HCT116 (cell line): ENCODE data around the gene CDH23. TPM values are rescaled to one million over a fixed set of nuclear protein-coding genes. Genes with fewer than 3 reads are reported as not detected.
A peak's percentile ranks its signal among the peaks of the same experiment; 100 is the strongest.

Experiments used
- ATAC-seq: fragments of 200-7000 bp; cut with Tn5 transposase; 2 replicates; pipeline ENCODE4 v1.9.1; 2020; ENCODE audit warnings: mild to moderate bottlenecking, moderate library complexity
- BruUV-seq: library from RNA; stranded (reverse); fragments of 400-500 nt; replicated peaks from 2 replicates; lab custom pipeline; 2021; lab: Mats Ljungman, UMichigan
- CTCF ChIA-PET: fragments of 300-600 bp; sonication (Branson Sonifier 250); formaldehyde crosslinking; loops from one replicate; lab custom pipeline; 2021; ENCODE audit warnings: antibody characterized with exemption; lab: Charles Lee
- POLR2A ChIA-PET: fragments of 300-600, 350-600 bp; sonication (Branson Sonifier 250); formaldehyde crosslinking; loops from one replicate; lab custom pipeline; 2021; ENCODE audit warnings: antibody characterized with exemption; lab: Charles Lee
- RAD21 ChIA-PET, 2 experiments: fragments of 300-600 bp; sonication (Branson Sonifier 250); formaldehyde crosslinking; loops; one replicate each; lab custom pipeline; 2023; ENCODE audit warnings: low total read pairs in 2 of 2; ENCODE audit not compliant: uncharacterized antibody in 2 of 2, unreplicated experiment in 2 of 2, low non-redundant PET in 1 of 2; lab: Charles Lee
- DNase-seq: peaks from one replicate; pipeline ENCODE4 v3.0.0-alpha.2; 2010; ENCODE audit warnings: low read depth, low spot score
- H2AFZ ChIP-seq: fragments of 200-600 bp; shearing (Covaris generic), sonication (generic); 2 replicates; pipeline ENCODE4 v1.6.1; 2017; ENCODE audit warnings: low read depth, mixed run types, mixed read lengths, antibody characterized with exemption, low read length; ENCODE audit not compliant: poor library complexity, severe bottlenecking
- H3K27ac ChIP-seq: 2 replicates; pipeline ENCODE4 v1.5.1; 2012; ENCODE audit warnings: low read depth, low read length
- H3K27me3 ChIP-seq: fragments of 200-600 bp; sonication (generic); 2 replicates; pipeline ENCODE4 v1.6.1; 2016; ENCODE audit warnings: mixed run types, low read length, mixed read lengths; ENCODE audit not compliant: insufficient read depth
- H3K36me3 ChIP-seq, 2 experiments: fragments of 200-500 bp in 1 of 2; fragments of 200-600 bp in 1 of 2; sonication (Bioruptor generic) in 1 of 2; sonication (generic) in 1 of 2; 2 replicates each; pipeline versions ENCODE4 v1.5.1 to v1.6.1; 2014 to 2016; ENCODE audit warnings: low read length in 2 of 2, inconsistent platforms in 1 of 2, mixed read lengths in 1 of 2, mixed run types in 1 of 2; ENCODE audit not compliant: insufficient read depth in 2 of 2, control insufficient read depth in 1 of 2
- H3K4me1 ChIP-seq, 2 experiments: fragments of 200-600 bp in 1 of 2; sonication (generic) in 1 of 2; 2 replicates each; pipeline versions ENCODE4 v1.5.1 to v1.6.1; 2012 to 2017; ENCODE audit warnings: low read length in 2 of 2, inconsistent platforms in 1 of 2, mild to moderate bottlenecking in 1 of 2, mixed read lengths in 1 of 2, mixed run types in 1 of 2, moderate library complexity in 1 of 2; ENCODE audit not compliant: insufficient read depth in 2 of 2, control insufficient read depth in 1 of 2
- H3K4me2 ChIP-seq: fragments of 200-600 bp; sonication (generic); 2 replicates; pipeline ENCODE4 v1.6.1; 2017; ENCODE audit warnings: mixed run types, low read length, mixed read lengths
- H3K4me3 ChIP-seq, 2 experiments: fragments of 200-600 bp in 1 of 2; sonication (generic) in 1 of 2; replicated peaks in 1 of 2; 2 replicates each; pipeline ENCODE4 v1.5.1; 2011 to 2016; ENCODE audit warnings: low read length in 2 of 2, control low read depth in 1 of 2, low read depth in 1 of 2, mild to moderate bottlenecking in 1 of 2, mixed read lengths in 1 of 2, mixed run types in 1 of 2
- H3K79me2 ChIP-seq: fragments of 200-600 bp; sonication (generic); 2 replicates; pipeline ENCODE4 v1.6.1; 2017; ENCODE audit warnings: mild to moderate bottlenecking, mixed run types, low read length, moderate library complexity, mixed read lengths; ENCODE audit not compliant: insufficient read depth
- H3K9ac ChIP-seq: fragments of 200-600 bp; sonication (generic); 2 replicates; pipeline ENCODE4 v1.6.1; 2016; ENCODE audit warnings: low read length, mixed read lengths
- H3K9me2 ChIP-seq: fragments of 200-600 bp; sonication (generic), shearing (Covaris generic); 2 replicates; pipeline ENCODE4 v1.6.1; 2017; ENCODE audit warnings: mixed run types, mild to moderate bottlenecking, moderate library complexity; ENCODE audit not compliant: insufficient read depth
- H3K9me3 ChIP-seq, 2 experiments: fragments of 200-500 bp in 1 of 2; fragments of 200-600 bp in 1 of 2; sonication (Bioruptor generic) in 1 of 2; sonication (generic) in 1 of 2; 2 replicates each; pipeline ENCODE4 v1.6.1; 2014 to 2017; ENCODE audit warnings: low read length in 2 of 2, mixed read lengths in 2 of 2, inconsistent platforms in 1 of 2, low read depth in 1 of 2, mild to moderate bottlenecking in 1 of 2, mixed run types in 1 of 2, moderate library complexity in 1 of 2; ENCODE audit not compliant: control insufficient read depth in 1 of 2, insufficient read depth in 1 of 2
- H4K20me1 ChIP-seq: fragments of 200-600 bp; sonication (generic), shearing (Covaris generic); 2 replicates; pipeline ENCODE4 v1.6.1; 2017; ENCODE audit warnings: mixed run types, mild to moderate bottlenecking, moderate library complexity; ENCODE audit not compliant: insufficient read depth
- CBX3 ChIP-seq: IDR thresholded peaks from 2 replicates; pipeline ENCODE4 v1.6.1; 2012; ENCODE audit warnings: low read depth
- ELF1 ChIP-seq: IDR thresholded peaks from 2 replicates; pipeline ENCODE4 v1.6.1; 2012; ENCODE audit warnings: low read depth, borderline replicate concordance
- FOSL1 ChIP-seq: IDR thresholded peaks from 2 replicates; pipeline ENCODE4 v1.6.1; 2012; ENCODE audit warnings: low read depth
- SRF ChIP-seq: IDR thresholded peaks from 2 replicates; pipeline ENCODE4 v1.6.1; 2012; ENCODE audit warnings: low read depth
- ZFX ChIP-seq: fragments of 450-650 bp; IDR thresholded peaks from 2 replicates; pipeline ENCODE4 v1.6.1; 2017
- intact Hi-C: fragments of 100-400 bp; cut with micrococcal nuclease; formaldehyde crosslinking; loops from 2 replicates; pipeline ENCODE4 v1.10.0; 2022
- total RNA-seq: library from RNA; stranded (reverse); gene quantifications from one replicate; pipeline ENCODE4 v1.2.1, GENCODE V29; 2021; ENCODE audit not compliant: unreplicated experiment
- TF ChIP-seq, protein P1 (sequence below): IDR thresholded peaks from 2 replicates; pipeline ENCODE4 v1.6.1; 2012; ENCODE audit warnings: low read depth

The CDH23 gene
- total RNA-seq, 1 experiment from 2014 or later = not detected

- TF ChIP-seq CBX3 (no peak), SRF (no peak)
- H3K9me2 ChIP-seq = no peaks in the 10 kb centered on the region
- H4K20me1 ChIP-seq = no peaks in the 10 kb centered on the region
- CTCF ChIA-PET = no interaction called here
- H3K79me2 ChIP-seq = no peaks in the 10 kb centered on the region
- H3K27ac ChIP-seq = no peak overlapping the region
- no peak overlapping the region for H3K4me3 ChIP-seq
- no peak overlapping the region for H2AFZ ChIP-seq
- no TSS peak for BruUV-seq
- POLR2A ChIA-PET = no interaction called here
- intact Hi-C loops = loop anchor here (10.0 kb wide), 1 partner anchor 206 kb away; no protein-coding TSS in a partner anchor
- H3K9ac ChIP-seq = no peak overlapping the region
- 0 out of 2 replicates have a peak, but pooled peaks cover 4% of the 10 kb centered on the region for H3K27me3 ChIP-seq
- DNase-seq (no peak), ATAC-seq (no peak)
- no peaks in the 10 kb centered on the region for H3K4me1 ChIP-seq
- no peaks in the 10 kb centered on the region for H3K9me3 ChIP-seq
- no peaks in the 10 kb centered on the region for H3K36me3 ChIP-seq
- no peak overlapping the region for H3K4me2 ChIP-seq
- RAD21 ChIA-PET = no interaction called here
These were observed 394.2 kb downstream of the CDH23 start for GRCh38 chr10:71790749-71791440.

DNA sequence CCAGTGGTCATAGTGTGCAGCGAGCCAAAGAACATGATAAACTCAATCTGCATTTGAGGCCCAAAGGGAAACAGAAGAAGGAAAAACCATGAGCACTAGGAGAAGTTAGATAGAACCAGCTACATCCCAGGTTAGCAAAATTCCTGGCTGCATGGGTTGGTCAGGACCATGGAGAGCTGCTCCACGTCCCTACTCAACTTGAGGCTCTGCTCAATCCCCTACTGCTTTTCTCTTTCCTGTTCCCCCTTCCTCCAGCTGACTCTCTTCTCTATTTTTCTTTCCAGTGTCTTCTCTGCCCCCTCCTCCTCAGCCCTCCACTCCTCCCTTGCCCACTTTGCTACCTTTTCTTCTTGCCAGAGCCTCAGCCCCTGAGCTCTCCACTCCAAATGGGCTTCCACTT, 398.5 kb downstream of the CDH23 start:
- H3K4me1 ChIP-seq = no peaks in the 10 kb centered on the region
- RAD21 ChIA-PET = no interaction called here
- TF ChIP-seq FOSL1 (no peak), ZFX (no peak), ELF1 (no peak)
- TF ChIP-seq, protein P1, sequence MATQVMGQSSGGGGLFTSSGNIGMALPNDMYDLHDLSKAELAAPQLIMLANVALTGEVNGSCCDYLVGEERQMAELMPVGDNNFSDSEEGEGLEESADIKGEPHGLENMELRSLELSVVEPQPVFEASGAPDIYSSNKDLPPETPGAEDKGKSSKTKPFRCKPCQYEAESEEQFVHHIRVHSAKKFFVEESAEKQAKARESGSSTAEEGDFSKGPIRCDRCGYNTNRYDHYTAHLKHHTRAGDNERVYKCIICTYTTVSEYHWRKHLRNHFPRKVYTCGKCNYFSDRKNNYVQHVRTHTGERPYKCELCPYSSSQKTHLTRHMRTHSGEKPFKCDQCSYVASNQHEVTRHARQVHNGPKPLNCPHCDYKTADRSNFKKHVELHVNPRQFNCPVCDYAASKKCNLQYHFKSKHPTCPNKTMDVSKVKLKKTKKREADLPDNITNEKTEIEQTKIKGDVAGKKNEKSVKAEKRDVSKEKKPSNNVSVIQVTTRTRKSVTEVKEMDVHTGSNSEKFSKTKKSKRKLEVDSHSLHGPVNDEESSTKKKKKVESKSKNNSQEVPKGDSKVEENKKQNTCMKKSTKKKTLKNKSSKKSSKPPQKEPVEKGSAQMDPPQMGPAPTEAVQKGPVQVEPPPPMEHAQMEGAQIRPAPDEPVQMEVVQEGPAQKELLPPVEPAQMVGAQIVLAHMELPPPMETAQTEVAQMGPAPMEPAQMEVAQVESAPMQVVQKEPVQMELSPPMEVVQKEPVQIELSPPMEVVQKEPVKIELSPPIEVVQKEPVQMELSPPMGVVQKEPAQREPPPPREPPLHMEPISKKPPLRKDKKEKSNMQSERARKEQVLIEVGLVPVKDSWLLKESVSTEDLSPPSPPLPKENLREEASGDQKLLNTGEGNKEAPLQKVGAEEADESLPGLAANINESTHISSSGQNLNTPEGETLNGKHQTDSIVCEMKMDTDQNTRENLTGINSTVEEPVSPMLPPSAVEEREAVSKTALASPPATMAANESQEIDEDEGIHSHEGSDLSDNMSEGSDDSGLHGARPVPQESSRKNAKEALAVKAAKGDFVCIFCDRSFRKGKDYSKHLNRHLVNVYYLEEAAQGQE = peak; percentile 91
- TF ChIP-seq, all 23 proteins: peak for 1
- H3K36me3 ChIP-seq = no peaks in the 10 kb centered on the region
- H3K79me2 ChIP-seq = no peaks in the 10 kb centered on the region
- no peaks in the 10 kb centered on the region for H3K9me3 ChIP-seq
- H3K27me3 ChIP-seq = 0 out of 2 replicates have a peak, but pooled peaks cover 4% of the 10 kb centered on the region
- no peak overlapping the region for H3K27ac ChIP-seq
- H3K4me2 ChIP-seq = no peak overlapping the region
- ChIA-PET CTCF (interaction anchor here (0.9 kb wide), 1 partner anchor 22 kb away, joined by 3 read pairs; no protein-coding TSS in a partner anchor), POLR2A (no interaction called here)
- H3K9me2 ChIP-seq = no peaks in the 10 kb centered on the region
- no TSS peak for BruUV-seq
- intact Hi-C loops = loop anchor here (10.0 kb wide), 1 partner anchor 210 kb away; no protein-coding TSS in a partner anchor
- ATAC-seq (no peak), DNase-seq (no peak)
- no peak overlapping the region for H3K4me3 ChIP-seq
- no peak overlapping the region for H2AFZ ChIP-seq
- no peaks in the 10 kb centered on the region for H4K20me1 ChIP-seq
- no peak overlapping the region for H3K9ac ChIP-seq
